Right atrium auricular region (tissue), 2 donors: Measurements from ENCODE around the gene RAPGEF1. TPM values are rescaled to one million over a fixed set of nuclear protein-coding genes. Genes with fewer than 3 reads are reported as not detected.

Experiments used
- DNase-seq: peaks from one replicate; pipeline ENCODE4 v3.0.0-alpha.2; 2019; ENCODE audit warnings: low spot score
- H3K27ac ChIP-seq, 2 donors: fragments of 200-600 bp; sonication (generic); 1 replicate in 1 of 2; 2 replicates in 1 of 2; pipeline ENCODE4 v1.5.1; 2016 to 2019
- H3K27me3 ChIP-seq, 2 donors: fragments of 200-600 bp; sonication (generic); one replicate each; pipeline versions ENCODE4 v1.5.1 to v1.6.0; 2017 to 2019
- H3K36me3 ChIP-seq: fragments of 200-600 bp; sonication (generic); one replicate; pipeline ENCODE4 v1.5.1; 2016
- H3K4me1 ChIP-seq, 2 donors: fragments of 200-600 bp; sonication (generic); one replicate each; pipeline versions ENCODE4 v1.5.1 to v1.6.0; 2017 to 2019
- H3K4me3 ChIP-seq, 2 donors: fragments of 200-600 bp; sonication (generic); 1 replicate in 1 of 2; 2 replicates in 1 of 2; pipeline ENCODE4 v1.5.1; 2017 to 2019; ENCODE audit warnings: mild to moderate bottlenecking in 1 of 2, moderate library complexity in 1 of 2
- H3K9me3 ChIP-seq, 2 donors: fragments of 200-600 bp; sonication (generic); one replicate each; pipeline ENCODE4 v1.5.1; 2019
- total RNA-seq, 2 donors: library from RNA; depleted of rRNA; stranded (reverse); fragments of >200 nt; gene quantifications; one replicate each; pipeline ENCODE4 v1.1.0, GENCODE V29; 2016
- TF ChIP-seq, protein P1 (sequence below), 2 donors: fragments of 200-600 bp; sonication (generic); IDR thresholded peaks; one replicate each; pipeline ENCODE4 v1.5.1; 2019; ENCODE audit warnings: antibody characterized with exemption in 2 of 2

RAPGEF1 gene
- total RNA-seq, 2 donors from 2014 or later: 59.5 to 65.1 TPM

DNA sequence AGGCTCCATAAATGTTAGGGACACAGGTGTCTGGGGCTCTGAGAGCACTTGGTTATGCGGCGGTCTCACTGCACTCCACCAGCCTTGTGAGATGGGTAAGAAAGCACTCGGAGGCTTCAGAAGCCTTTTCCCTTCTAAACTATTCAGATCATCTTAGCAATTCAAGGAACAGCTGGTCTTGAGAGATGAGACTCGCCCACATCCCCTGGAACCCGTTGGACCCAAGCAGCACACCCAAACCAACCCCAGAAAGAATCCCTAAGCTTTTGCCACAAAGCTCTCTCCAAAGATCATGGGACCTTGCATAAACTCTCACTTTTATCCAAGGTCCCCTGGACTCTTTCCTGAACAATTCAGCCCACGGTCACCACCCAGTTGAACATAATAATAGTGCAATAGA, 90.2 kb downstream of the RAPGEF1 start:
- H3K36me3 ChIP-seq: no peaks in the 10 kb centered on the region
- peak overlapping the region in 1 of 2 donors; percentile 20 for H3K27ac ChIP-seq
- DNase-seq: no peak
- H3K4me3 ChIP-seq: no peak overlapping the region
- peaks cover 0 to 32% of the 10 kb centered on the region in 2 donors for H3K4me1 ChIP-seq
- H3K9me3 ChIP-seq: no peaks in the 10 kb centered on the region
- H3K27me3 ChIP-seq: no peaks in the 10 kb centered on the region
- TF ChIP-seq, protein P1, sequence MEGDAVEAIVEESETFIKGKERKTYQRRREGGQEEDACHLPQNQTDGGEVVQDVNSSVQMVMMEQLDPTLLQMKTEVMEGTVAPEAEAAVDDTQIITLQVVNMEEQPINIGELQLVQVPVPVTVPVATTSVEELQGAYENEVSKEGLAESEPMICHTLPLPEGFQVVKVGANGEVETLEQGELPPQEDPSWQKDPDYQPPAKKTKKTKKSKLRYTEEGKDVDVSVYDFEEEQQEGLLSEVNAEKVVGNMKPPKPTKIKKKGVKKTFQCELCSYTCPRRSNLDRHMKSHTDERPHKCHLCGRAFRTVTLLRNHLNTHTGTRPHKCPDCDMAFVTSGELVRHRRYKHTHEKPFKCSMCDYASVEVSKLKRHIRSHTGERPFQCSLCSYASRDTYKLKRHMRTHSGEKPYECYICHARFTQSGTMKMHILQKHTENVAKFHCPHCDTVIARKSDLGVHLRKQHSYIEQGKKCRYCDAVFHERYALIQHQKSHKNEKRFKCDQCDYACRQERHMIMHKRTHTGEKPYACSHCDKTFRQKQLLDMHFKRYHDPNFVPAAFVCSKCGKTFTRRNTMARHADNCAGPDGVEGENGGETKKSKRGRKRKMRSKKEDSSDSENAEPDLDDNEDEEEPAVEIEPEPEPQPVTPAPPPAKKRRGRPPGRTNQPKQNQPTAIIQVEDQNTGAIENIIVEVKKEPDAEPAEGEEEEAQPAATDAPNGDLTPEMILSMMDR (IDR thresholded peaks at IDR 0.05): no peak

DNA sequence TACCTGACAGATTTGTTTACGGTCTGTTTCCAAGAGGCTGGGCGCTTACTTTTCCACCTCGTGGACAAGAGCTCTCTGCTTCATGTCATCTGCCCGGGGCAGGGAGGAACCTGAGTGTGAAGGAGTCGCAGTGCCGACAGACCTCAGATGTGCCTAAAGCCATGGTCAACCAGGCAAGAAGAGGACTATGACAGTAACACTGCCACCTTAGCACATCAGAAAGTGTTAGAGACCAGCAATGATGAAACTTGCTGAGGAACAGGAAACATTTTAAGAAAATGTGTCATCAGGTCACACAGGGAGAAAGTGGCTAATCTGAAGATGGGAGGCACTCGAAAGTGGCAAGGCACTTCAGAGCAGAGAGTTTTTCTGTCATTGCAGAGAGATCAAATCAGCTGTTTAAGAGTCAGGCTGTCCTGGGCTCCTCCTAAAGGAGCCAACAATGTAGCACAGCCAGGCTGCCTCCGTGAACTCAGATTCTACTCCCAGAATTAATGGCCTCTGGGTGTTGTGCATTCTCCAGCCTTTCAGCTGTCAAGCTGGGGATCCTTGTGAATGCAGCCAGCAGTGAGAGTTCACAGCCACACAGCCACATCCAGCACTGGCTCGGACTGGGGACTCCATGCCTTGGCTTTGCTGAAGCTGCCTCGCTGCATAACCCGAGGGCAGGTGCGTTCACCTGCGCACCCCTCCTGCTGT, 94.6 kb downstream of the RAPGEF1 start:
- TF ChIP-seq, protein P1 (IDR thresholded peaks at IDR 0.05): no peak
- Histone ChIP-seq H3K4me1 (peaks cover 0 to 36% of the 10 kb centered on the region in 2 donors), H3K27me3 (no peaks in the 10 kb centered on the region), H3K27ac (no peak overlapping the region), H3K36me3 (peaks cover 20% of the 10 kb centered on the region), H3K9me3 (no peaks in the 10 kb centered on the region), H3K4me3 (no peak overlapping the region)
- no peak for DNase-seq

- Histone ChIP-seq H3K4me3 (no peak overlapping the region), H3K27ac (no peak overlapping the region), H3K27me3 (no peaks in the 10 kb centered on the region), H3K36me3 (peaks cover 30% of the 10 kb centered on the region), H3K4me1 (peaks cover 0 to 36% of the 10 kb centered on the region in 2 donors), H3K9me3 (no peaks in the 10 kb centered on the region)
- no peak for DNase-seq
- TF ChIP-seq, protein P1 (IDR thresholded peaks at IDR 0.05): no peak
Measured at GRCh38 chr9:131642496-131643083, 97.3 kb downstream of the RAPGEF1 start.

- Histone ChIP-seq H3K27ac (peak overlapping the region in 1 of 2 donors; percentile 36), H3K4me1 (peaks cover 0 to 39% of the 10 kb centered on the region in 2 donors)
Measured at GRCh38 chr9:131641618-131642495, 98.0 kb downstream of the RAPGEF1 start.

GRCh38 chr9:131640438-131641137, 99.3 kb downstream of the RAPGEF1 start:
- no peak overlapping the region for H3K4me3 ChIP-seq
- H3K27ac ChIP-seq: peak overlapping the region in 1 of 2 donors; percentile 36
- no peaks in the 10 kb centered on the region for H3K27me3 ChIP-seq
- TF ChIP-seq, protein P1 (IDR thresholded peaks at IDR 0.05): peak in 1 of 2 donors; percentile 9
- peaks cover 0 to 50% of the 10 kb centered on the region in 2 donors for H3K4me1 ChIP-seq
- H3K9me3 ChIP-seq: no peaks in the 10 kb centered on the region
- peaks cover 30% of the 10 kb centered on the region for H3K36me3 ChIP-seq
- DNase-seq: no peak

More at GRCh38 chr9:131641618-131642495, 98.0 kb downstream of the RAPGEF1 start:
- Histone ChIP-seq H3K9me3 (no peaks in the 10 kb centered on the region), H3K36me3 (peaks cover 30% of the 10 kb centered on the region), H3K27me3 (no peaks in the 10 kb centered on the region), H3K4me3 (no peak overlapping the region)
- TF ChIP-seq, protein P1 (IDR thresholded peaks at IDR 0.05): no peak
- DNase-seq: no peak
